Heart left ventricle (tissue), 16 donors: ENCODE results near the gene CTU2. TPM values are rescaled to one million over a fixed set of nuclear protein-coding genes. Genes with fewer than 3 reads are reported as not detected.

ENCODE experiments used
- ATAC-seq, 4 donors: fragments of 200-7000 bp; cut with Tn5 transposase; one replicate each; pipeline ENCODE4 v1.9.1; 2020 to 2022; ENCODE audit warnings: moderate library complexity in 4 of 4, mild to moderate bottlenecking in 3 of 4, moderate number of reproducible peaks in 1 of 4
- DNase-seq, 5 donors: peaks; one replicate each; pipeline ENCODE4 v3.0.0-alpha.2; 2020
- H3K27ac ChIP-seq, 12 donors: fragments of 200-600 bp; sonication (generic) in 4 of 12; one replicate each; pipeline versions ENCODE4 v1.5.0 to v1.8.0; 2016 to 2022; ENCODE audit warnings: mild to moderate bottlenecking in 2 of 12
- H3K27me3 ChIP-seq, 9 donors: fragments of 200-600 bp; sonication (generic) in 2 of 9; one replicate each; pipeline versions ENCODE4 v1.5.1 to v1.8.0; 2016 to 2022; ENCODE audit warnings: mild to moderate bottlenecking in 3 of 9
- H3K36me3 ChIP-seq, 9 donors: fragments of 200-600 bp; sonication (generic) in 2 of 9; one replicate each; pipeline versions ENCODE4 v1.5.0 to v1.8.0; 2018 to 2022; ENCODE audit warnings: mild to moderate bottlenecking in 2 of 9
- H3K4me1 ChIP-seq, 12 donors: fragments of 200-600 bp; sonication (generic) in 4 of 12; one replicate each; pipeline versions ENCODE4 v1.5.0 to v1.8.0; 2016 to 2022; ENCODE audit warnings: mild to moderate bottlenecking in 3 of 12
- H3K4me3 ChIP-seq, 12 donors: fragments of 200-600 bp; sonication (generic) in 4 of 12; one replicate each; pipeline versions ENCODE4 v1.5.0 to v1.8.0; 2017 to 2022; ENCODE audit warnings: mild to moderate bottlenecking in 9 of 12, moderate library complexity in 4 of 12
- H3K9me3 ChIP-seq, 12 donors: fragments of 200-600 bp; sonication (generic) in 4 of 12; one replicate each; pipeline versions ENCODE4 v1.5.0 to v1.8.0; 2016 to 2022; ENCODE audit warnings: mild to moderate bottlenecking in 1 of 12
- CTCF ChIP-seq, 12 donors: fragments of 200-600 bp; sonication (generic) in 4 of 12; IDR thresholded peaks; one replicate each; pipeline versions ENCODE4 v1.5.0 to v1.8.0; 2018 to 2022; ENCODE audit warnings: antibody characterized with exemption in 12 of 12, mild to moderate bottlenecking in 5 of 12
- POLR2A ChIP-seq, 2 donors: fragments of 450-650 bp; IDR thresholded peaks; one replicate each; pipeline ENCODE4 v1.6.1; 2017; ENCODE audit warnings: antibody characterized with exemption in 2 of 2, mild to moderate bottlenecking in 2 of 2, moderate library complexity in 2 of 2
- WGBS, 4 donors: extraction: QIAGEN DNeasy Blood & Tissue Kit in 2 of 4; methylation state at CpG; one replicate each; pipeline versions ENCODE4 v1.1.5 to v1.1.7; 2013 to 2018; 5-methylcytosine and 5-hydroxymethylcytosine counted together
- intact Hi-C, 10 donors: fragments of 100-400 bp; cut with DNase I; formaldehyde crosslinking; loops; one replicate each; pipeline versions ENCODE4 v1.11.1 to v1.14.2; 2022
- polyA plus RNA-seq, 2 donors: library from polyadenylated mRNA; stranded (reverse); fragments of 200-250 nt; gene quantifications; one replicate each; pipeline ENCODE4 v1.2.3, GENCODE V29; 2013
- total RNA-seq, 9 donors: library from RNA; depleted of rRNA in 2 of 9; stranded (reverse); fragments of >200 nt in 2 of 9; fragmentation: NEBNext Ultra II Directional in 3 of 9; extraction: Animal tissue kit (Norgen Biotek cat#: 25700) in 3 of 9; gene quantifications; one replicate each; pipeline versions ENCODE4 v1.1.0 to v1.2.4, GENCODE V29; 2016 to 2023
- donor health status: ischemic (EF 13 %, LVEDD 7.1; RV severe dilation, severe dysfunction).
- donor health status: healthy with polysubstance abuse.
- donor health status: DM: no; HTN: yes; CAD: no.
- donor health status: DM: no; HTN: no; CAD: no.
- donor health status: ischemic (EF 25% LVEDD 6.9; RV normal size, moderate dysfunction).
- donor health status: ischemic (EF 25% LVEDD 5.7; RV mildly dilated, moderate dysfunction).
- donor health status: healthy.
- donor health status: DM: yes; HTN: yes; CAD: no.
- donor health status: ischemic (EF 35%, LVEDD 5.7; RV mildly dilated, moderate dysfunction).
- donor health status: nonischemic (EF 11% LVEDD 7.7; RV severe dilation, severe dysfunction).
- donor health status: DM: yes; HTN: yes; CAD: no.
- donor health status: PGD.
- donor health status: ischemic (EF 29% LVEDD 5.4; RV normal size, mild dysfunction).
- donor health status: nonischemic (EF 23%, LVEDD 6.1; RV moderate dilation, normal function).

Gene CTU2
- total and polyA plus RNA-seq, 11 donors = 6.5 to 20.8 (median 13.0) TPM

- no peaks in the 10 kb centered on the region for H3K9me3 ChIP-seq
- TF ChIP-seq POLR2A (IDR thresholded peaks at IDR 0.05) (no peak), CTCF (IDR thresholded peaks at IDR 0.05) (no peak)
- peaks cover 0 to 36% (median 33%) of the 10 kb centered on the region in 9 donors for H3K36me3 ChIP-seq
- 45 to 61% (median 52%) methylated on average over 7 to 30 of the region's 30 CpGs for WGBS, 4 donors
- peak overlapping the region; percentile 54 to 97 (median 76) for H3K27ac ChIP-seq
- ATAC-seq (peak in 1 of 4 donors; percentile 23), DNase-seq (peak in 1 of 5 donors; percentile 44)
- H3K4me1 ChIP-seq = peaks cover 4 to 69% (median 50%) of the 10 kb centered on the region in 12 donors
- peak overlapping the region in 9 of 12 donors; percentile 13 to 99 (median 28) for H3K4me3 ChIP-seq
- intact Hi-C loops = loop anchor here in 3 of 10 donors (5.0 to 10.0 kb wide), 3 partner anchors 49 to 247 kb away; partner anchors contain the start of genes CYBA (in 1 of the 3) and ZFPM1 (in 1 of the 3)
- H3K27me3 ChIP-seq = no peaks in the 10 kb centered on the region
These were observed 4.5 kb upstream of the CTU2 start for GRCh38 chr16:88701581-88702370.

DNA sequence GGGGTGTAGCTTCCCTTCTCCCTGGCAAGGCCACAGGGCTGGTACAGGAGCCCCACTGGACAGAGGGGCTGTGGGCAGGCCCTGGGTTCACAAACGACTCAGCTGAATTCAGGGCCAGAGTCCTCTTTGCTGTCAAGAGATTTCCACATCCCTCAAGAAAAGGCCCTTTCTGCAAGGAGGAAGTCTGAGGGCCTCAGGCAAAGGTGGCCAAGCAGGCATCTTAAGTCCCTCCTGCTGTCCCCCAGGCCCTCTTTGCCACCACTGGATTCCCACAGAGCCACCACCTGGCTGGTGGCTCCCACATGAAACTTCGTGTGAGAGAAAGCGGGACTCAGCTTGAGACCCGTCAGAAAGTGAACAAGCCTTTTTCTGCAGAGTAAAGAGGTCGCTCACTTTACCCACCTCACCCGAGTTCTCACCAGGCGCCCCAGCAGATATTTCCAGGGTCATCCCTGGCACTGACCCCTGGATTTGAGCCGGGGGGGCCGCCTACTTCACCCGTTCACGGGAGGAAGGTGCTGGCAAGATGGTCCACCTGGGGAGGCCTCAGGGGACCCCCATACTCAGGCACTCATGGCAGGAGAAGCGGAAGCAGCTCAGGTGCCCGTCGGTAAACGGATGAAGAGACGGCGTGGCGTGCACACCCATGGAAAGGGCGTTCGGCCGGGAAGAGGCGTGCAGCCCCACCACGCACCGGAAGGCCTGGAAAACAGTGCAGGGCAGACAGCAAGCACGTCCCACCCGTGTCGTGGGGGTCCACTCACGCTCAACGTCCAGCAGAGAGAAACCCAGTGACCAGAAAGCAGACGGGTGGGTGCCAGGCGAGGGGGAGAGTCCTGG lies 3.7 kb upstream of the CTU2 start:
- Histone ChIP-seq H3K4me3 (peak overlapping the region in 6 of 12 donors; percentile 7 to 99 (median 25)), H3K9me3 (no peaks in the 10 kb centered on the region), H3K27me3 (no peaks in the 10 kb centered on the region), H3K4me1 (peaks cover 4 to 77% (median 58%) of the 10 kb centered on the region in 12 donors), H3K27ac (peak overlapping the region in 11 of 12 donors; percentile 66 to 97 (median 77)), H3K36me3 (peaks cover 0 to 28% (median 25%) of the 10 kb centered on the region in 9 donors)
- intact Hi-C loops = loop anchor here in 3 of 10 donors (5.0 to 10.0 kb wide), 3 partner anchors 50 to 248 kb away; partner anchors contain the start of genes CYBA (in 1 of the 3) and ZFPM1 (in 1 of the 3)
- TF ChIP-seq POLR2A (IDR thresholded peaks at IDR 0.05) (no peak), CTCF (IDR thresholded peaks at IDR 0.05) (no peak)
- ATAC-seq (no peak), DNase-seq (no peak)
- WGBS, 4 donors = 80 to 85% (median 83%) methylated on average over 30 to 31 of the region's 31 CpGs

- WGBS, 4 donors = 48 to 63% (median 58%) methylated on average over 17 to 26 of the region's 26 CpGs
- peak overlapping the region in 11 of 12 donors; percentile 5 to 97 (median 70) for H3K27ac ChIP-seq
- peak in 2 of 4 donors; percentile 3 to 13 for ATAC-seq
- TF ChIP-seq CTCF (IDR thresholded peaks at IDR 0.05) = no peak
- TF ChIP-seq POLR2A (IDR thresholded peaks at IDR 0.05) = no peak
- DNase-seq = peak in 4 of 5 donors; percentile 51 to 81 (median 65)
- intact Hi-C loops = loop anchor here in 3 of 10 donors (5.0 to 10.0 kb wide), 3 partner anchors 51 to 249 kb away; partner anchors contain the start of genes CYBA (in 1 of the 3) and ZFPM1 (in 1 of the 3)
- H3K27me3 ChIP-seq = no peaks in the 10 kb centered on the region
- no peaks in the 10 kb centered on the region for H3K9me3 ChIP-seq
- peaks cover 4 to 79% (median 60%) of the 10 kb centered on the region in 12 donors for H3K4me1 ChIP-seq
- peaks cover 0 to 17% (median 14%) of the 10 kb centered on the region in 9 donors for H3K36me3 ChIP-seq
- H3K4me3 ChIP-seq = peak overlapping the region in 8 of 12 donors; percentile 7 to 100 (median 25)
These were observed 2.6 kb upstream of the CTU2 start for GRCh38 chr16:88703486-88704309.
